HG03159 (cell line): ENCODE data around the gene HRH2.

Experiments
- ATAC-seq: cut with Tn5 transposase; IDR thresholded peaks from one replicate; pipeline ENCODE4 v1.9.1; 2021; ENCODE audit warnings: mild to moderate bottlenecking, moderate library complexity; ENCODE audit not compliant: unreplicated experiment

Gene HRH2

DNA sequence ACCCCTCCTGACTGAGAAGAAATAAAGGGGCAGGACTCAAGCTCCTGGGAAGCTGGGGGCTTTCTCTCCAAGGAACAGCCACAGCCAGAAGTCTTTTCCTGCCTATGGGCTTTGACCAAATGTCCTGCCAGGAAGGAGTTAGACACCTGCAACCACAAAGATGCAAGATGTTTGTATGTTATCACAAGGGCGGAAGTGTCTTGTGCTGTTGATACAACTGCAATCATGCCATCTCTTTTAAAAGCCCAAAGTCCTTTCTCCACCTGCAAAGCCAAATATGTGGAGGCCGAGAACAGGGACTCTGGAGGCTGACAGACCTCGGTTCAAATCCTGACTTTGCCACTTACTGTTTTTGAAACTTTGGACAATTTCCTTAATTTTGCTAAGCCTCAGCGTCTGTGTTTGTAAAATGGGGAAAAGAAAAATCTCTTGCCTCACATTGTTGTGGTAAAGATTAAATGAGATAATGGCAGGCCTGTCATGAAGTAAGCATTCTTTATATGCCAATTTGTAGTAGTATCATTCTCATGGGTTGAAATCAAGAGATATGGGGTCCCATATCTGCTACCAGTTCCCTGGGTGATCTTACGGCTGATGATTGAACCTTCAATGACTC, 17.0 kb downstream of the HRH2 start:
- no peak for ATAC-seq

DNA sequence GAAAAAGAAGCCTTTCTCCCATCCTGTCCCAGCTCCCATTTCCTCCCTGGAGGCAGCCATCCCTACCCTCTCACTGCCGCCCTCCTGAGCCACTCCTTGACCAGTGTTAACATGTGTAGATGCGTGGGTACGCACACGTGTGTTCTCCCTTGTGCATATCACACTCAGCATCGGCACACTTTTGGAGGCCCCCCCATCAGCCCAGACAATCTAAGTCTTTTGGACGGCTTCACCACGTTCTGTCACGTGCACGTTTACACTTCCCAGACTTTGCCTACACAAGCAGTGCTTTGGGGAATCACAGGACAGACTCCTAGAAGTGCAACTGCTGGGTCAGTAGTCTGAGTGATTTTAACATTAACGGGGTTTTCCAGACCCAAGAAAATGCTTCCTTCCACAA, 18.0 kb downstream of the HRH2 start:
- no peak for ATAC-seq

DNA sequence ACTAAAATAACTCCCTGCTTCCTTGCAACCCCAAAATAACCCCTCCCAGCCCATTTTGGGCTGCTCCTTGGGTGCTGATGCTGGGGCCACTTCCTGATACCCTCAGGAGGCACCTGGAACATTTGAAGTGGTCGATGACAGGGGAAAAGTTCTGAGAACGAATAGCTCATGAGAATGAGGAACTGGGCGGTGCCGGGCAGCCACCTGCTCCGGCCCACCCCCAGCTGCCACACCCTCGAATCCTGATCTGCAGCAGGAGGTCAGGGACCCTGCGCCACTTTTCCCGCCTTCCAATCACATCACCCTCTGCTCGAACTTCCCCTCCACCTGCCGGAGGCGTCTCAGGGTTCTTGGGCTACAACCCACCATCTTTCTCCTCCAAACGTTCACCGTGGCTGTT, 19.7 kb downstream of the HRH2 start:
- ATAC-seq: no peak

DNA sequence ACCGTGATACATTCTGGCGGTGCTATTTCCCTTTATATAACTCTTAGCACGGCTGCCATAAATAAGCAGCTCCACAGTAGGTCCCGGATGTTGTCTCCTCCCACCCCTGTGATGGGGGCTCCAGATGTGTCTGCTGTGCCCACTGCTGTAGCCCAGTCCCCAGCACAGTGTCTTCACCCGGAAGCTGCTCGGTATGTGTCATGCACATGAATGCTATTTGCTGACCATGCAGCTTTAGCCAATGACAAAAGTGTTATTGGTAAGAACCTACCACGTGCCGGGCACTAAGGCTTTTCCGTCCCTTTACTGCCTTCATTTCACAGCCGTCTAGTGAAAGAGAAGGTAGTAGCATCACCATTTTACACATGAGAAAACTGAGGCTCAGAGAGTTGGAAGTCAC, 20.2 kb downstream of the HRH2 start:
- ATAC-seq: no peak

DNA sequence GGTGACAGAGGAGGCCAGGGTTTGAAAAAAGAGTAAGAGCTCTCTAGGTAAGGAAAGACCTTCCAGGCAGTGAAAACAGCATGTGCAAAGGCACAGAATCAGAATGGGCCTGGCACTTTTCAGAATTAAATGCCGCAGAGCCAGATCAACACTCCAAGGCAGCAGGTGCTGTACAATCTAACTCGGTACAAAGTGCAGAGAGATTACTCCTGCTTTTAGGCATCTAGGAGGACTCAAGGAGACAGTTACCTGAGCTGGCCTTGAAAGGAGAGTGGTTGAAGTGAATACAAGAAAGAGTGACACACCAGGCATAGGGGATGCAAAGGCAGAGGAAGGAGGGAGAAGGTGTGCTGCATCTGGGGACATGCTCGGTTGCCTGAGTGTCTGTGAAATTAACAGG, 21.5 kb downstream of the HRH2 start:
- ATAC-seq: no peak

DNA sequence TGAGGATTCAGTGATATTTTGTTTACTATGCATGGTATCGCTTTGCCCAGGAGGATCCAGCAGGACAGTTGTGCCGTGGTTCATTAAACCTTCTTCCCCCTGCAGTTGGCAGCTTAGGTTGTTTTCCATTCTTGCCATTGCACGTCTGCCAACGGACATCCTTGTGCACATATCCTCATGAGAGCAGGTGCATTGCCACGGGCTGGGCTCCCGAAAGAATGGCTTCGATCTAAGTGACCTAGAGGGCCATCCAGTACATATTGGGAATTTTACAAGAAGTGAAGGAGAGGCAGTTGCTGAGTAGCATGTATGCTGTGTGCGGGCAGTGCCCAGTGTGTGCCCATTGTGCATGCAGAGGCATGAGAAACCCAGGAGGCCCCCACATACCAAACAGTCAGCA, 22.1 kb downstream of the HRH2 start:
- ATAC-seq: no peak

DNA sequence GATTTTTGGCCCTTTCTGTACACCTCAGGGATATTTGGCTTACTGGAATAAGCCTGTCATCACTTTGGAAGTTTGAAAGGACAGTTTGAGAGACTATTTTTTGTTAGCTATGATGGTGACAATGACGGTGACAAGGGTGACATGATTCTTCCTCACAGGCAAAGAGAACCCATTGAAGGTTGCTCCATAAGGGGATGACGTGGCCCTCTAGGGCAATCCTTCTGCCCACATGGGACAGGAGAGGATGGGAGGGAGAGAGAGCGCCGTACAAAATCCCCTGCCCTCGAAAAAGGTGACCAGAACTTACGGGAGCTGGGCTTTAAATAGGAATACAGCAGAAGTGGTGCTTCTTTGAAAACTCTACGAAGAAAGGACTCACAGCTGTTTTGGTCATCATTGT, 22.6 kb downstream of the HRH2 start:
- ATAC-seq: no peak

DNA sequence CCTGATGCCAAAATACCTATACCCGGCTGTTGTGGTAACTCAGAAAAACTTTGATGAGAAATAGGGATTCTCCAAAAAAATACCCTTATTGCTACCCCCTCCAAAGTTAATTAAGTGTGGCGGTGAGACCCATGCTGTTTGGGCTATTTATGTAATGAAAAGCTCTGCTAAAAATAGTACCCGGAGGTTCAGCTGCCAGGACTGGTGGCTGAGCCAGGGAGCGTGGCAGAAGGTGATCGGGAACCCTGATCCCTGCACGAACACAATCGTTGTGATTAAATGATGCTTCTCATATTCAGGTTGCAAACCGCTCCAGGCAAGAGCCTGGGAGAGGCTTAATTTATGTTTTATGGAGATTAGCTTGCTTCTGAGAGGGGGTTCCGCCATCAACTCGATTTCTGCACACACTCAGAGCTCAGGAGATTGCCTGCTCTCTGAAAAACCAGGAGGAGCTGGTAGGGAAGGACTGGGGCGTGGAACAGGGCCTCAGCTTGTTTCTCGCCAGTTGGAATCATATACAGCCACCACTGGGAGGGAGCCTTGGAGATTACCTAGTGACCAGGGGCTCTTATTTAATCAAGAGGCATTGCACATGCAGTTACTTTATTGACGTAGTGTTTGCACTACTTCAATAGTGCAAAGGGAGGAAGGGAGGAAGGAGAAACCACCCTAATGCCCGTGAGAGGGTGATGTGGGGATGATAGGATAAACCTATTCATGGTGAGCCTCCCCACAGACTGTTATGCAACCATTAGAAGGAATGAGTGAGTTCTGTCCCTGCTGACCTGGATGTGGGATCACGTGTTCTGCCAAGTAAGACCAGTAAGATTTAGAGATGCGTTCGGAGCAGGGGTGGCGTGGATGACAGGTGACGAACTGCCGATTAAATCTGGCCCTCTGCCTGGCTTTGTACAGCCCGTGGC, 23.4 kb downstream of the HRH2 start:
- no peak for ATAC-seq

DNA sequence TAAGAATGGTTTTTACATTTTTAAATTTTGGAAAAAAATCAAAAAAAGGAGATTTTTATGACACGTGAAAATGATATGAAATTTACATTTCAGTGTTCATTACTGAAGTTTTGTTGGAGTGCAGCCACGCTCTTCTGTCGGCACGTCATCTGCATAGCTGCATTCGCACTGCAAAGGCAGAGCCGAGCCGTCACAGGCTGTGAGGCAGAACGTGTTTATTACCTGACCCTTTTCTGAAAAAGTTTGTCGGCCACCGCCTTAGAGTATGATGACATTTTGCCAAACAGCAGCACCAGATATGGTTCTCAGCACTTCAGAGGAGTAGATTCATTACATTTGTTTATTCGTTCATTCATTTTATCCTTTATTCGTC, 24.1 kb downstream of the HRH2 start:
- ATAC-seq: no peak

DNA sequence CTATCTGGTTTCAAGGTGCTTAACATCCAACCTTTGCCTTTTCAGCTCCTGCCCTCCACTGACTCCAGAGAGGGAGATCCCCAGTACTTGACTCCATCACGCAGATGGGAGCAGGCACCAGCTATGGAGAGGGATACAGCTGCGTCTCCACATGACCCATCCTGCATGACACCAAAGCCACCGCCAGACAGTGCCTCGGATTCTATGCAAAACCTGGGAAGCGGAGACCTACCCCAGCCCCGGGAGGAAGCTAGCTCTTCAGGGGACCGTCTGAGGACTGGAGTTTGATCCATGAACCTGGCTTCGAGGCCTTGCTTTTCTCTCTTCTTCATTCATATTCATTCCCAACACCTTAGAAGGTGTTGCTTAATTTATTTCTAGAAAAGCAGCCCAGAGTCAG, 24.8 kb downstream of the HRH2 start:
- ATAC-seq: no peak

DNA sequence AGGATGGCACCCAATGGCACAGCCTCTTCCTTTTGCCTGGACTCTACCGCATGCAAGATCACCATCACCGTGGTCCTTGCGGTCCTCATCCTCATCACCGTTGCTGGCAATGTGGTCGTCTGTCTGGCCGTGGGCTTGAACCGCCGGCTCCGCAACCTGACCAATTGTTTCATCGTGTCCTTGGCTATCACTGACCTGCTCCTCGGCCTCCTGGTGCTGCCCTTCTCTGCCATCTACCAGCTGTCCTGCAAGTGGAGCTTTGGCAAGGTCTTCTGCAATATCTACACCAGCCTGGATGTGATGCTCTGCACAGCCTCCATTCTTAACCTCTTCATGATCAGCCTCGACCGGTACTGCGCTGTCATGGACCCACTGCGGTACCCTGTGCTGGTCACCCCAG, 25.4 kb downstream of the HRH2 start:
- ATAC-seq: no peak

DNA sequence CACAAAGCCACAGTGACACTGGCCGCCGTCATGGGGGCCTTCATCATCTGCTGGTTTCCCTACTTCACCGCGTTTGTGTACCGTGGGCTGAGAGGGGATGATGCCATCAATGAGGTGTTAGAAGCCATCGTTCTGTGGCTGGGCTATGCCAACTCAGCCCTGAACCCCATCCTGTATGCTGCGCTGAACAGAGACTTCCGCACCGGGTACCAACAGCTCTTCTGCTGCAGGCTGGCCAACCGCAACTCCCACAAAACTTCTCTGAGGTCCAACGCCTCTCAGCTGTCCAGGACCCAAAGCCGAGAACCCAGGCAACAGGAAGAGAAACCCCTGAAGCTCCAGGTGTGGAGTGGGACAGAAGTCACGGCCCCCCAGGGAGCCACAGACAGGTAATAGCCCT, 26.1 kb downstream of the HRH2 start:
- ATAC-seq: no peak

DNA sequence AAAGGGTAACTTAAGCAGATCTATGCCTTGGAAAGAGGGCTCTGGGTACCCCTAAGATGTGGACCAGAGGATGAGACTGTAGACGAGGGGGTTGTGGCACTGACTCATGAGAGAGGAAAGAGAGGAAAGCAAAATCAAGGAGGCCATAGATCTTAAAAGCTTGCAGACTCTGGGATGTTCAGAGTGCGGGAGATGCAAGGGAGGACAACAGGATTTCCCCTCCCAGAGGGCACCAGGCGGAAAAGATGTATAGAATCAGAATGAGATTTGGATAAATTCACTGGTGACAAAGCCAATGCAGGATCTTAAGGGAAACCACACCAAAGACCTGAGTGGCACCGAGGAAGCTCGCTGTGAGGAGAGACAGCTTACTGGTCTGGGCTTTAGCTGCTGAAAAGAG, 27.1 kb downstream of the HRH2 start:
- no peak for ATAC-seq

DNA sequence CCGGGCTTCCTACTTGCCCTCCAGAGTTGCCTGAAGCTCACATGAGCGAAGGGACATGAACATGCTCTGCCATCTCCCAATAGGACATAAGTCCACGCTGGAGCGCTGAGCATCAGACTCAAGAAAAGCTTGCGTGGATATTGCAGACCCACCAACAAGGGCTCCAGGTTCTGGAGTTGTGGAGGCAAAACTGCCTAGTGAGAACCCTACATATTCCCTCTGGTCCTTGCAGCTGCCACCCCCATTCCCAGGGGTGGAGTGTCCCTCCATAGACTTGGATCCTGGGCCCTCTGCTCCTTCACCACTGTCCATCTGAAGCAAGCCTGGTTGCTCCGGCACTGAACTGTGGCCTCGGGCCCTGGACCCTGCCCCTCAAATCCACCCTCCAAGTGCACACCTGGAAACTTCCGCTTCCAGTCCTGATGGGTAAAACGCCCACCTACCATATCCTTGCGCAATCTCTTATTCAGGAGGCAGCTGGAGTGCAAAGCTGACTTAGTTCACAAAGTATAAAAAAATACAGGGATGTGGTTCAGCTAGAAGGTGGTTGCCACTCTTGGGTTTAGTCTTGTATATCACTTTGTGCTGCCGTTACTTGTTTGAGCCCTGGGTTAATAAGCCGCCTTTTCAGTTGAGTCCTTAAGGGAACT, 28.0 kb downstream of the HRH2 start:
- ATAC-seq: no peak

DNA sequence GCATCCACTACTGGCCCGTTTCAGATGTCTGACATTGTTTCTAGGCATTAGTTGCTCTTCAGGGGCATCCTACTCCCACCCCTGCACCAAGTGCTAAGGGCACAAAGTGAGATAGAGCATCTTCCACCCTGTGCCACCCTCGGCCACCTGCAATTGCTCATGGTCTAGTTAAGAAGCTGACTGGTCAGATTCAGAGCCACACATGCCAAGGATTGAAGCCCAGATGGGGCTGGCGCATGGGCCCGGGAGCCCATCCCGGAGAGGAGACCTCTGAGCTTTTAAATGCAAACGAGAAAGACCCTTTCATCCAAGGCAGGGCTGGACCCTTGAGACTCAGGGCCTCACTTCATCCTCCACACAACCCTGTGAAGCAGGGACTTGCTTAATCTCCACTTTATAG, 28.5 kb downstream of the HRH2 start:
- no peak for ATAC-seq

DNA sequence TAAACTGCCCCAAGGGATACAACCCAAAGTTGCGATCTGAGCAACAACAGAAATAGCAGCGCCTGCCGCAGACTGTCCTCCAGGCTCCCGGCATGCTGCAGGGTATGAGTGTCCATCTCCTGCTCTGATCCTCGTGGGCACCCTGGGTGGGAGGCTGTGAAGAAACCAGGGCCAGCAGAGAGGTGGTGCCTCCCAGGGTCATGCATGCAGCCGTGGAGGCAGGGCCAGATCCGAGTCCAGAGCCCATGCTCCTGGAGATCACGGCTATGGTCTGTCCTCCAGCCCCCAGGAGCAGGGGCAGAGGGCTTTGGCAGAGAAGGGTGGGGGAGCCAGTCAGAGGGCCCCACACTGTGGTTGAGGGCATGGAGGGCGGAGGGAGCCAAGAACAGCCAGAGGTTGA, 29.0 kb downstream of the HRH2 start:
- ATAC-seq: no peak

DNA sequence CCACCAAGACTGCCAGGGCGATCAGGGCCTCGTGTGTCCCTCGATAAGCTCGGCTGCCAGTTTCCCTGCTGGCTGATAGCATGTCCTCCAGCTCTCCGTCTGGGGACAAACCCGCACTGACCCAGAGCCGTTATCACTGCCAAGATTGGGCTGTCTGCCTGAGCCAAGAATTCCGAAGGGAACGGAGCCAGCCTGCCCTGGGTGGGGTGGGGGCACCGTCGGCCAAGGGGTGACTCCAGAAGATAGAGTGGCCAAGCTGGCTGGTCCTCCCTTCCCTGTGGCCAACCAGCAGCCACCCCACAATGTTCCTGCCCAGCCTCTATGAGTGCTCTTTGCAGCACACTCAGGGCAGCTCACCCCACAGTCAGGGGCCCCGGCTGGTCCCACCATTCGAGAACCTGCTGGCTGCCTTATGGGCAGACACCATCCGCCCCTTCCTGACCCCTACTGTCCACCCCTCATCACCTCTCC, 29.4 kb downstream of the HRH2 start:
- ATAC-seq: no peak

DNA sequence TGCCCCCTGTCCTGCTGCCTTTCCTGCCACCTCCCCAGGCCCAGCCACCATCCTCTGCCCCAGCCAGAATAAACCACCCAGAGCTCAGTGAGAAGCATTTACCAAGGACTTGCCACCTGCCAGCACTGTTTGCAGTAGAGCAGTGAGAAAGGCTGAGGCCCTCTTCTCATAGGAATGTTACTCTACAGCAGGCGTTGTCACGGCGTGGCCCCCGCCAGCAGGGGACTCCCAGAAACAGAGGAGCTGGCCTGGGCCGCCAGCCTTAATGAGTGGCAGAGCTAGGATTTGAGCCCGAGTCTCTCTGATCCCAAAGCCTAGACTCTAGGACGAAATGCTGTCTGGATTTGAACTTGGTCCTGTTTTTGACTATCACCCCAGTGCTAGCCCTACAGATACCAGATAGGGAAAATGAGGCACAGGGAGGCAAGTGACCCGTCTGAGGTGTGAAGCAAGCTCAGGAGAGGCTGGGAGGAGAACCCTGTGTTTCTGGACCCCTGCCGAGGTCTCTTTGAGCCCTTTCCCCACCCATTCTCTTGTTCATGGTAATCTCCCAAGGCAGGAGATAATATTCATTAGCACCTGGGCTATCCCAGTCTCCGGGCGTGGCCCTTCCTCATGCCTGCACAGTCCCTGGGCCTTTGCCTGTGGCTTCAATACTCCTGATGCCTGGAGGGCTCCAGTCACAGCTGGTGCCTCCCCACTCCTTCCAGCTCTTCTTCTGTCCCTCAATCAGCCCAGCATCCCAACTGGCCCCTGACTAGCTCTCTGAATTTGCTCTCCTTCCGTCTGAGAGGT, 30.7 kb downstream of the HRH2 start:
- no peak for ATAC-seq

DNA sequence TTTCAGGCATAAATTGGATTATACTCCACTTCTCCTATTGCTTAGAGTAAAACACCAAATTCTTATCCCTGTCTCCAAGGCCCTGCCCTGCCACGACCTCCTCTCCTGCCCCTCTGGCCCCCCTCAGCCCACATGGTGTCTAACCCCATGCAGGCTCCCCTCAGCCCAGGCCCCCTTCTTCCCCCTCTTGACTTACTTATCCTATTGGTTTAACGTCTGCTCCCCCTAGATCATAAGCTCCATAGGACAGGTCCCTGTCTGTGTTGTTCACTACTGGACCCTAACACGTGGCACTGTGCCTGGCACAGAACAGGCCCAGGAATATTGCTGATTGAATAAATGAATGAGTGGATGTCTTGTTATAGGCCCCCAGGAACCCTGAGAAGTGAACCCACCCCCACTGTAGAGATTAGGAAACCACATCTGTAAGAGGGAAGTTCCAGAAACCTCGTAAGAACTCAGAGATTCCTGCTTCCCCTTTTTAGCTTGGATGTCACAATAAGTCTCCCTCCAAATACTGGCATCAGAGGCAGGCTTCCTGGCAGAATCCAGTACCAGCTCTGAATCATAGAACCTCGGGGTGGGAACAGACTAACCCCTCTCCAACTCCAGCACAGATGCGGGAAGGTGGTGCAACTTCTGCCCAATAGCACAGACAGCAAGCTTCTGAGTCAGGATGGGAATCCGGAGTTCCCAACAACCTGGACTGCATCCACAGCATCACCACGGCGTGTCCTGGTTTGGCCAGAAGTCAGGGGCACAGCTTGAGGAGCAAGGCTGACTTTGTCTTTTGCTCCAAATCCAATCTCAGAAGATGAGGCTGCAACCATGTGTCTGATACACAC, 31.5 kb downstream of the HRH2 start:
- ATAC-seq: no peak

DNA sequence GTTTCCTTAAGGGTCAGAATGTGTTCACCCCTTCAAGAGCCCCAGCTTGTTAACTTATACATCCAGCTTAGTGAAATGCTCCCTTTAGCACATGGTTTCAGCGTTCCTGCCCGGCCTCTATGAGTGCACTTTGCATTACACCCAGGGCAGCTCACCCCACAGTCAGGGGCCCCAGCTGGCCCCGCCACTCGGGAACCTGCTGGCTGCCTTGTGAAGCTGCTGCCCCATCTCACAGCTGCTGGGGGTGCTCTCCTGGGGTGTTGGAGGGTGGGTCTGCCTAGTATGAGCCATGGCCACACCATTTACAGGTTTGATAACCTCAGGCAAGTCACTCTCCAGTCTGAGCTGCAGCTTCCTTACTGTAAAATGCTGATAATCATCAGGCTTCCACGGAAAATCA, 32.2 kb downstream of the HRH2 start:
- ATAC-seq: no peak
